Uterus (tissue), 4 donors: ENCODE results near the gene ZDHHC22. TPM values are rescaled to one million over a fixed set of nuclear protein-coding genes. Genes with fewer than 3 reads are reported as not detected.

ENCODE experiments used
- DNase-seq, 2 donors: peaks; one replicate each; pipeline ENCODE4 v3.0.0-alpha.2; 2019 to 2020
- H3K27ac ChIP-seq, 2 donors: fragments of 200-600 bp; sonication (generic); 1 replicate in 1 of 2; 2 replicates in 1 of 2; pipeline ENCODE4 v1.5.1; 2016 to 2018
- H3K27me3 ChIP-seq, 2 donors: fragments of 200-600 bp; sonication (generic); one replicate each; pipeline ENCODE4 v1.5.1; 2018 to 2019; ENCODE audit warnings: control low read depth in 1 of 2
- H3K36me3 ChIP-seq, 2 donors: fragments of 200-600 bp; sonication (generic); one replicate each; pipeline ENCODE4 v1.5.1; 2019; ENCODE audit warnings: control low read depth in 1 of 2
- H3K4me1 ChIP-seq, 2 donors: fragments of 200-600 bp; sonication (generic); one replicate each; pipeline ENCODE4 v1.5.1; 2018 to 2019; ENCODE audit warnings: control low read depth in 1 of 2
- H3K4me3 ChIP-seq, 2 donors: fragments of 200-600 bp; sonication (generic); 1 replicate in 1 of 2; 2 replicates in 1 of 2; pipeline ENCODE4 v1.5.1; 2018 to 2019; ENCODE audit warnings: mild to moderate bottlenecking in 1 of 2
- H3K9me3 ChIP-seq, 2 donors: fragments of 200-600 bp; sonication (generic); one replicate each; pipeline ENCODE4 v1.5.1; 2019; ENCODE audit warnings: control low read depth in 1 of 2
- CTCF ChIP-seq, 4 experiments: fragments of 200-600 bp in 2 of 4; fragments of 450-650 bp in 2 of 4; sonication (generic) in 2 of 4; IDR thresholded peaks; one replicate each; pipeline ENCODE4 v1.5.1; 2016 to 2019; ENCODE audit warnings: antibody characterized with exemption in 4 of 4, mild to moderate bottlenecking in 2 of 4, moderate library complexity in 1 of 4
- POLR2A ChIP-seq, 2 donors: fragments of 450-650 bp; IDR thresholded peaks; one replicate each; pipeline ENCODE4 v1.6.1; 2016; ENCODE audit warnings: antibody characterized with exemption in 2 of 2, mild to moderate bottlenecking in 1 of 2, moderate library complexity in 1 of 2
- intact Hi-C: fragments of 100-400 bp; cut with DNase I; formaldehyde crosslinking; loops from one replicate; pipeline ENCODE4 v1.15.1; 2023; ENCODE audit warnings: low total_unique reads
- total RNA-seq, 4 donors: library from RNA; depleted of rRNA in 3 of 4; stranded (reverse); fragments of >200 nt in 3 of 4; gene quantifications; one replicate each; pipeline versions ENCODE4 v1.1.0 to v1.2.4, GENCODE V29; 2014 to 2023
- donor health status: DM: yes; HTN: yes; CAD: no.

Gene ZDHHC22
- total RNA-seq, 4 donors from 2014 or later = not detected

GRCh38 chr14:77139022-77139421 is 2.6 kb downstream of the ZDHHC22 start:
- Histone ChIP-seq H3K27me3 (peaks cover 0 to 35% of the 10 kb centered on the region in 2 donors), H3K4me3 (no peak overlapping the region), H3K9me3 (no peaks in the 10 kb centered on the region), H3K36me3 (no peaks in the 10 kb centered on the region), H3K27ac (no peak overlapping the region), H3K4me1 (peaks cover 0 to 14% of the 10 kb centered on the region in 2 donors)
- no peak for DNase-seq
- TF ChIP-seq CTCF (IDR thresholded peaks at IDR 0.05) = no peak
- TF ChIP-seq POLR2A (IDR thresholded peaks at IDR 0.05) = no peak
- intact Hi-C loops = no loop called here

GRCh38 chr14:77133720-77134338 is 7.8 kb downstream of the ZDHHC22 start:
- Histone ChIP-seq H3K27ac (no peak overlapping the region), H3K27me3 (peaks cover 0 to 10% of the 10 kb centered on the region in 2 donors), H3K36me3 (no peaks in the 10 kb centered on the region), H3K4me3 (no peak overlapping the region), H3K4me1 (no peaks in the 10 kb centered on the region), H3K9me3 (no peaks in the 10 kb centered on the region)
- intact Hi-C loops = no loop called here
- TF ChIP-seq CTCF (IDR thresholded peaks at IDR 0.05) = no peak
- TF ChIP-seq POLR2A (IDR thresholded peaks at IDR 0.05) = no peak
- DNase-seq = no peak

- no peaks in the 10 kb centered on the region for H3K27me3 ChIP-seq
- intact Hi-C loops = no loop called here
Observed at GRCh38 chr14:77131871-77132486, 9.6 kb downstream of the ZDHHC22 start.

GRCh38 chr14:77131206-77131605 is 10.4 kb downstream of the ZDHHC22 start:
- H3K36me3 ChIP-seq = no peaks in the 10 kb centered on the region
- DNase-seq = no peak
- H3K27me3 ChIP-seq = no peaks in the 10 kb centered on the region
- TF ChIP-seq CTCF (IDR thresholded peaks at IDR 0.05) = no peak
- TF ChIP-seq POLR2A (IDR thresholded peaks at IDR 0.05) = no peak
- no peak overlapping the region for H3K27ac ChIP-seq
- H3K9me3 ChIP-seq = no peaks in the 10 kb centered on the region
- H3K4me3 ChIP-seq = no peak overlapping the region
- intact Hi-C loops = no loop called here
- H3K4me1 ChIP-seq = no peaks in the 10 kb centered on the region

More at GRCh38 chr14:77131871-77132486, 9.6 kb downstream of the ZDHHC22 start:
- no peak for DNase-seq
- no peak overlapping the region for H3K4me3 ChIP-seq
- TF ChIP-seq CTCF (IDR thresholded peaks at IDR 0.05) = no peak
- TF ChIP-seq POLR2A (IDR thresholded peaks at IDR 0.05) = no peak
- H3K36me3 ChIP-seq = no peaks in the 10 kb centered on the region
- H3K27ac ChIP-seq = no peak overlapping the region
- no peaks in the 10 kb centered on the region for H3K4me1 ChIP-seq
- H3K9me3 ChIP-seq = no peaks in the 10 kb centered on the region

- Histone ChIP-seq H3K9me3 (no peaks in the 10 kb centered on the region), H3K4me3 (no peak overlapping the region), H3K27ac (no peak overlapping the region), H3K4me1 (no peaks in the 10 kb centered on the region), H3K27me3 (no peaks in the 10 kb centered on the region), H3K36me3 (no peaks in the 10 kb centered on the region)
- intact Hi-C loops = no loop called here
- no peak for TF ChIP-seq CTCF (IDR thresholded peaks at IDR 0.05)
- TF ChIP-seq POLR2A (IDR thresholded peaks at IDR 0.05) = no peak
- no peak for DNase-seq
Observed at GRCh38 chr14:77130386-77130785, 11.2 kb downstream of the ZDHHC22 start.
